ENCODE data around the gene GNAL. TPM values are rescaled to one million over a fixed set of nuclear protein-coding genes. Genes with fewer than 3 reads are reported as not detected.

GNAL gene
- total RNA-seq, 1 experiment from 2014 or later = 0.15 TPM

- no peak for ATAC-seq
- no peak for TF ChIP-seq EZH2phosphoT487 (IDR thresholded peaks at IDR 0.05; ENCODE audit: borderline replicate concordance, low read length)
- TF ChIP-seq EZH2 (IDR thresholded peaks at IDR 0.05; ENCODE audit: low read length, unreplicated experiment) = no peak
- TF ChIP-seq CTCF (conservative IDR thresholded peaks at IDR 0.05; ENCODE audit: low read depth, low read length) = no peak
These were observed 47.6 kb downstream of the GNAL start for GRCh38 chr18:11736656-11737055.

GRCh38 chr18:11739893-11740292, 50.8 kb downstream of the GNAL start:
- H3K9ac ChIP-seq (ENCODE audit: low read length) = no peak overlapping the region
- DNase-seq = no peak
- TF ChIP-seq CTCF (conservative IDR thresholded peaks at IDR 0.05; ENCODE audit: low read depth, low read length) (no peak), EZH2 (IDR thresholded peaks at IDR 0.05; ENCODE audit: low read length, unreplicated experiment) (no peak), EZH2phosphoT487 (IDR thresholded peaks at IDR 0.05; ENCODE audit: borderline replicate concordance, low read length) (no peak)
- no peaks in the 10 kb centered on the region for H3K36me3 ChIP-seq (ENCODE audit: low read depth, low read length)
- H3K4me2 ChIP-seq (ENCODE audit: low read length) = no peak overlapping the region
- ChIA-PET CTCF (no interaction called here), POLR2A (ENCODE audit: unreplicated experiment) (no interaction called here)
- H3K9me3 ChIP-seq (ENCODE audit: low read length) = no peaks in the 10 kb centered on the region
- no peaks in the 10 kb centered on the region for H3K9me2 ChIP-seq (replicated peaks; ENCODE audit: low read length)
- H3F3A ChIP-seq (ENCODE audit: low read length, unreplicated experiment) = no peaks in the 10 kb centered on the region
- intact Hi-C loops (cut with micrococcal nuclease) = loop anchor here (5.0 kb wide), 1 partner anchor 67 kb away; no protein-coding TSS in a partner anchor
- no peaks in the 10 kb centered on the region for H3K4me1 ChIP-seq (ENCODE audit: insufficient read depth, low read length)
- BruUV-seq (replicated peaks) = no TSS peak
- no peaks in the 10 kb centered on the region for H4K20me1 ChIP-seq (ENCODE audit: low read length)
- peaks cover 98% of the 10 kb centered on the region for H3K27me3 ChIP-seq (ENCODE audit: low read length)
- no peak overlapping the region for H2AFZ ChIP-seq (ENCODE audit: low read length)
- ATAC-seq = no peak
- no peak overlapping the region for H3K27ac ChIP-seq (ENCODE audit: low read length)
- H3K4me3 ChIP-seq (ENCODE audit: low read length) = no peak overlapping the region
- H3K79me2 ChIP-seq (ENCODE audit: low read length) = no peaks in the 10 kb centered on the region

More at GRCh38 chr18:11736656-11737055, 47.6 kb downstream of the GNAL start:
- CTCF ChIA-PET = no interaction called here
- Histone ChIP-seq H3K27ac (ENCODE audit: low read length) (no peak overlapping the region), H3K27me3 (ENCODE audit: low read length) (peaks cover 84% of the 10 kb centered on the region), H3K4me2 (ENCODE audit: low read length) (no peak overlapping the region), H3K4me1 (ENCODE audit: insufficient read depth, low read length) (peaks cover 6% of the 10 kb centered on the region; the same call in 1 of the 2 replicates), H3K79me2 (ENCODE audit: low read length) (no peaks in the 10 kb centered on the region), H3K9ac (ENCODE audit: low read length) (no peak overlapping the region), H3K9me2 (replicated peaks; ENCODE audit: low read length) (no peaks in the 10 kb centered on the region), H2AFZ (ENCODE audit: low read length) (no peak overlapping the region), H3K36me3 (ENCODE audit: low read depth, low read length) (no peaks in the 10 kb centered on the region), H3K9me3 (ENCODE audit: low read length) (no peaks in the 10 kb centered on the region), H4K20me1 (ENCODE audit: low read length) (no peaks in the 10 kb centered on the region), H3K4me3 (ENCODE audit: low read length) (no peak overlapping the region), H3F3A (ENCODE audit: low read length, unreplicated experiment) (no peaks in the 10 kb centered on the region)
- POLR2A ChIA-PET (ENCODE audit: unreplicated experiment) = no interaction called here
- BruUV-seq (replicated peaks) = no TSS peak
- intact Hi-C loops (cut with micrococcal nuclease) = no loop called here
- DNase-seq = no peak

DNA sequence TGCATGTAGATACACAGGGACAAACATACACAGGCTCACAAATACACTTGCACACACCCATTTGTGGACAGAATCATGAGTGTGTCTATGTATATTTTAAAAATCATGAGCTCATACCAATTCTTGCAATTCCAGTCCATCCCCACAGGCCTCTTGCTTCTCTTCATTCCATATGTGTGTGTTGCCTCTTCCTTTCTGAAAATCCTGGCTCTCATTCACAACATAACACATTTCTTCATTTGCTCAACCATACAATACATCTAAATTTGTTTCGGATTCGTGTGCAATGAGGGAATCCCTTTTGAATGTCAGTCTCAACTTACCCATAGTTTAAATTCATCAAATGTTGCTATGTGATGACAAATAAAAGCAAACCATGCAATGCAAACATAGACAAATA, 51.4 kb downstream of the GNAL start:
- BruUV-seq (replicated peaks) = no TSS peak
- no peak overlapping the region for H3K9ac ChIP-seq (ENCODE audit: low read length)
- H3K4me1 ChIP-seq (ENCODE audit: insufficient read depth, low read length) = no peaks in the 10 kb centered on the region
- H3K4me2 ChIP-seq (ENCODE audit: low read length) = no peak overlapping the region
- no peaks in the 10 kb centered on the region for H4K20me1 ChIP-seq (ENCODE audit: low read length)
- no peak overlapping the region for H2AFZ ChIP-seq (ENCODE audit: low read length)
- no peak for TF ChIP-seq EZH2phosphoT487 (IDR thresholded peaks at IDR 0.05; ENCODE audit: borderline replicate concordance, low read length)
- TF ChIP-seq EZH2 (IDR thresholded peaks at IDR 0.05; ENCODE audit: low read length, unreplicated experiment) = no peak
- no peak for TF ChIP-seq CTCF (conservative IDR thresholded peaks at IDR 0.05; ENCODE audit: low read depth, low read length)
- POLR2A ChIA-PET (ENCODE audit: unreplicated experiment) = no interaction called here
- H3K9me3 ChIP-seq (ENCODE audit: low read length) = no peaks in the 10 kb centered on the region
- ATAC-seq = no peak
- CTCF ChIA-PET = no interaction called here
- peaks cover 97% of the 10 kb centered on the region for H3K27me3 ChIP-seq (ENCODE audit: low read length)
- no peaks in the 10 kb centered on the region for H3K79me2 ChIP-seq (ENCODE audit: low read length)
- no peak for DNase-seq
- no peak overlapping the region for H3K27ac ChIP-seq (ENCODE audit: low read length)
- no peaks in the 10 kb centered on the region for H3F3A ChIP-seq (ENCODE audit: low read length, unreplicated experiment)
- H3K36me3 ChIP-seq (ENCODE audit: low read depth, low read length) = no peaks in the 10 kb centered on the region
- H3K4me3 ChIP-seq (ENCODE audit: low read length) = no peak overlapping the region
- intact Hi-C loops (cut with micrococcal nuclease) = loop anchor here (5.0 kb wide), 1 partner anchor 67 kb away; no protein-coding TSS in a partner anchor
- H3K9me2 ChIP-seq (replicated peaks; ENCODE audit: low read length) = no peaks in the 10 kb centered on the region
